SKM-1 (cell line): ENCODE measurements around the gene SPRR2G.
"Not testable (repeated sequence)": the region's sequence is repeated elsewhere in the genome, so short reads cannot be mapped to it uniquely, and the experiment has no call there.

ENCODE experiments used
- DNase-seq: peaks from one replicate; lab custom pipeline; 2025; ENCODE audit not compliant: unreplicated experiment; lab: John Stamatoyannopoulos, UW

Gene SPRR2G

DNA sequence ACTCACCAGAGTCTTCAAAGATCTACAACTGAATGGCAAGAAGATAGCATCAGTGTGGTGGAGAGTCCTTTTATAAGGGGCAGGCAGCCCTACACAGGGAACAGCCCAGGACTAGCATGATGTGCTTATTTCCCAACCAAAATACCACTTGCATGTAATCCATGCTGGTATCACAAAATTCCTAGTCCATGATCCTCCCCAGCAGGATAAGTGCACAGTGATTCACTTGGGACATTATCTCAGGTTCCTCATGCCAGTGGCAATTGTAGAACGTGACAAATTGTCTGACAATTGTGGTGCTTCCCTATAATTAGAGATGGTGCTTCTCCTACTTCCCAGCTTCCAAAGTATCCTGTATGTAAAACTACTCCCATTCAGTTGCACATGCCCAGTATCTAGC is at the start of gene SPRR2G:
Gene SPRR2G (minus strand): TSS at position 45 of the 400 bp plus-strand sequence. CDS start 780 bp downstream, outside the sequence.
- DNase-seq, result no peak

DNA sequence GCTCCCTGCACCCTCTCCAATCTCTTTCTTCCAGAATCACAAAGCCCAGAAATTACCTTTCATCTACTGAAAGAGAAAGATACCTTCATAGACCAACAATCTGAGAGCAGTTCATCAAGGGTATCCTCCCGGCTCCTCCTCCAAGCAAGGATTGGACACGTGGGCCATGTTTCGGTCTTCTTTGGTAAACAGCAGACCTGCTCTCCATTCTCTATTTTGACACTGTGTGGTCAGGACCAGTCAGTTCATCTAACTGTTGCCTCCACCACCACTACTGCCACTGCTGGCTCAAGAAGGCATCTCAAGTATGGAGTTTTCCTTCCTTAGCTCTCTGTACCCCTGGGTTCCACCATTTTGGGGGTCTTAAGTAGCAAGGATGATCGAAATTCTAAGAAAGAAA is 44.5 kb upstream of the SPRR2G start:
- no peak for DNase-seq

DNA sequence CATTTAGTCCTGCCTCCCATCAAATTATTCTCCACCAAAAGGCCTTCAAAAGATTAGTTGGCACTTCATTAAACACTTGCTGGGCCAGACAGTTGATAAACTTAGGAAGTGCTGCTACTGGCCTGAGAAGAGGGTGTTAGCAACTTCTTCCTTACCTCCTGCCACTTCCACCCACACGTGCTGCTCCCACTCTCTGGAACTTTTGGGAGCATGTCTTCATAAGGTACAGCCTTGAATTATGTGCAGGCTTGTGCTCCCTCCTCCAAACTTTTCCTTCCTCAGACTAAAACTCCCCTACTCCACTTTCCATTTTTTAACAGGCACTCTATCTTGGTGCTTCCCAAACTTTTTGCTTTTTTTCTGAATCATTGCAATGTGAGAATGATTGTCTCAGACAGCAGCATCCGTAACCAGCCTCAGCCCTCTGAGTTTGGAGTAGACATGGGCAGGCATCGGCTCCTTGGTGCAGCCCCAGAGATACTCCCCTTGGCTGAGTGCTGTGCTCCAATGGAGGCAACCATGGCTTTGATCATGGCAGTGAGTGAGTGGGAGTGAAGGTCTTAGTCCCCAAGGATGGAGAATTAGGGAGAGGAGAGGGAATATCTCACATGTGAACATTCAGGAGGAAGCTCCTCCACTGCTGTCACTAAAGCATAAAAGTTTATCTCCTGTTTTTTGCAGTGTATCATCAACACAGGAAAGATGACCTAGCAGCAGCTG is 43.8 kb upstream of the SPRR2G start:
- no peak for DNase-seq

DNA sequence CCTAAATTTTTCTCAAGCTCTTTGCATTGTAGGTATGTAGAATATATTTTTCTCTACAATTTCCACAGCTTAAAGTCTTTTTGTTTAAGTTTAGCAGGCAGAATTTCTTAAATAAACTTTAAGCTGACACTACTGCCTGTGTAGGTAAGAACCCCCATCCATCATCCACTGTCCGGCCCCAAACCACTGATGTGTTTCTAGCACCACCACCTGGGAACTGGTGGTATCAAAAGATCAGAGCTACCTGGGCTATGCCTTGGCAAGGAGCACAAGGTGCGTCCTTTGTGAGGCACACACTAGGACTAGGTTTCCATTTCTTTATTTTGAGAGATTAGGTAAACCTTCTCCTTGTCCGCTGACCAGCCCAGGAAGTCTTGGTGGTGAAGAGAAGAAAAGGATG is 42.0 kb upstream of the SPRR2G start:
- no peak for DNase-seq

DNA sequence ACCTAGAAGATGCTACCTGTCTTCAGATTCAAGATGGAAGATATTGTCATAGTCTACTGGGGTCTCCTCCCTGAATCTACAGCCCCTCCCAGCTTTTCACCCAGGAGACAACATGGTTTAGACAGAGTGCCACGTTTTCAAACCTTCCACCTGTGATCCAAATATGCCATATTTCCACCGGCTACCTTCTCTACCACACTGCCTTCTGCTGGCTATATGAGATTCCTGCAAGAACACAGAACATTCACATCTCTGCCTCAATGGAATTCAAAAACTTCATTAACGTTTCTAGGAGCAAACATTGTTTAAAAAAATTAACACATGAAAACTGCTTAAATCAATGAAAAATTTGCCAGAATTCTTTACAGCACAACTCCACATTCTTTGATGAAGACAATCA is 39.7 kb upstream of the SPRR2G start:
- no peak for DNase-seq

DNA sequence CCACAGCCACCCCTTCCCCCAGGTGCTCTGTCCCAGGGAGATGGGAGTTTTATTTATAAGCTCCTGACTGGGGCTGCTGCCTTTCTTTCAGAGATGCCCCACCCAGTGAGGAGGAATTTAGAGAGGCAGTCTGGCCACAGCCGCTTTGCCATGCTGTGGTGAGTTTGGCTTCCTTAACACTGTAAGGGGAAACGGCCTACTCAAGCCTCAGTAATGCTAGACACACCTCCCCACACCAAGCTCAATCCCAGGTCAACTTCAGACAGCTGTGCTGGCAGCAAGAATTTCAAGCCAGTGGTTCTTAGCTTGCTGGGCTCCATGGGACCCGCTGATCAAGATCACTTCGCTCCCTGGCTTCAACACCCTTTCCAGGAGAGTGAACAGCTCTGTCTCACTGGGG is 37.6 kb upstream of the SPRR2G start:
- DNase-seq, result not testable (repeated sequence)

DNA sequence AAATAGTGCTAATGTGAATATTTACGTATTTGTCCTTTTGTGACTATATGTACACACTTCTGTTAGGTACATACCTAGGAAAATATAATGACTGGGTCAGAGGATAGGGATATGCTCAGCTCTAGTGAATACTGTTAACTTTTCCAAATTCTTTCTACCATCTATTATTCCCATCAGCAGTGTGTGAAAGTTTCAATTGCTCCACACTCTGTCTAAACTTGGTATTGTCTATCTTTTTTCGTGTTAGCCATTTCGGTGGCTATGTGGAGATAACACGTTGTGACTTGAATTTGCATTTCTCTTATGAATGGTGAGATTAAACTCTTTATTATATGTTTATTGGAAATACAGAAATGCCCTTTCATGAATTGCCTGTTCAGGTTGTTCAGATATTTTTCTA is 29.9 kb upstream of the SPRR2G start:
- no peak for DNase-seq

DNA sequence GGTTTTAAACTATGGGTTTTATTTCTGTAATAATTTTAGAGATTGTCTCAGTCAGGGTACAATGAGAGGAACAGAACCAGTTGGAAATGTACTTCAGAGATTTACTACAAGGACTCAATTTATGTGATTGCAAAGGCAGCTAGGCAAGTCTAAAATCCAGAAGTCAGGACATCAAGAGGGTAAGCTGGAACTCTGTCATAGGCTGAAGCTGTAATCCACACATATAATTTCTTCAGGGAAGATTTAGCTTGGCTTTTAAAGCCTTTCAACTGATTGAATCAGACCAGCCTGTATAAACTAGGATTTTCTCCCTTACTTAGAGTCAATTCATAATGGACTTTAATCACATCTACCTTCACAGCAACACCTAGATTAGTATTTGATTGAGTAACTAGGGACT is 28.2 kb upstream of the SPRR2G start:
- DNase-seq, result no peak

DNA sequence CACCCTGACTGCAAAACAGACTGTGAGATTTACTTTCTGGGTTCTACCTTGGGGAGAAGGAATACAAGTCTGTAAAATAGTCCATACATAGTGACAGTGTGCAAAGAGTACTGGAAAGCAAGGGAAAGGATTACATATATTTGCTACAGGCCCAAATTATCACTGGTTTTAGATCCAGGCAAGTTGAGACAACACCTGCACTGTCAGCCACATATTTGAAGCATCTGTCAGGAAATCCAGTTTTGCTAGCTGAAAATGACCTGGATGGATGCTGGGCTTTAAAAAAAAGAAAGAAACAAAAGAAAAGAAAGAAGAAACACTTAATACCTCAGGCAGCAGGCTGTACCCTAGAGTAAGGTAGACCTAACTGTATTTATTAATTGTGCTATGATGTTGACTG is 23.9 kb upstream of the SPRR2G start:
- DNase-seq, result no peak

DNA sequence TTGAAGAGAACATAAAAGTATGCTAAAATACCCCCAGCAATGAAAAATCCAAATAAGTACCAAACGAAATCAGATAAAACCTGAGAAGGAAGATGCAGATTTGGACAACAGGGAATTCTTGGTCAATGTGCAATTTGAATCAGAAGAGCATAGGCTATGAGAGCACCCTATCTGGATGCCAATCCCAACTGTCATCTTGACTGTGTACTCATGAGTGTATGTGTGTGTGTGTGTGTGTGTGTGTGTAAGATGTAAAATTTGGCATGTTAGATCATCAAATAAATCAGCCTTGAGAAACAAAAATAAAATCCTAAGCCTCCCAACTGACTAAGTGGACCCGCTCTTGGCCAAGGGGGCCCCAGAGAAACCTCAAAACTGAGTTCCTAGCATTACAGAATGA is 18.0 kb upstream of the SPRR2G start:
- no peak for DNase-seq

DNA sequence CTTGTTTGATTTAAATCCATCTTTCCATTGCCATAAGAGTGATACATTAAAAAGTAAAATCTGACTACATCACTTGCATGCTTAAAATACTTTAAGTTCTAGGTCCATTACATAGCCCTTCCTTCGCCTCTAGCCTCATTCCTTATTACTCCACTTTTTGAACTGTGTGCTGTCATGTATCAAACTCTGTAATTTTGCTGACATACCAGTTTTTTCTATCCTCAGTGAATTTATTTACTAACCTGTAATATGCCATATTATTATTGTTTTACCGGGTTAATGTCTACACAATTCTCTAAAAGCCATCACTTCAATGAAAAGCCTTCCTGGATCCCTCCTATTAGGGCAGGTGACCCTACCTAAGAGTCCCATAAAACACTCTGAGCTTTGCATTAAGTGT is 4.9 kb upstream of the SPRR2G start:
- no peak for DNase-seq

DNA sequence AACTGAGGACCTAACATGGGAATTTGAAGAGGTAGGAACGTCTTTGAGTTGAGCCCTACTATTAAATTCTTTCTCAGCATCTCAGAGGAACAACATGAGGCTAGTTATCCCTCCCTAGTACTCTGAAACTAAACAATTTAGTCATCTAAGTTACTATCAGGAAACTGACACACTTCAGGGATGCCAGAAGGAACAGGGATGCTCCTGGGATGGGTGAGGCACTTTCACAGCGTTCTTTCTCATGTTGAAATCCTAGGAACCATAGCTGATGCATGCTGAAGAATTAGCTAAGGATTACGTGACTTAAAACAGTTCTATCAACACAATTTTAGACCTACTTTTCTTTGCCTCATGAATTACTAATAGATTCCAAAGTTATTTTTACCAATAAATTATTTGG is 1.8 kb upstream of the SPRR2G start:
- DNase-seq, result no peak

DNA sequence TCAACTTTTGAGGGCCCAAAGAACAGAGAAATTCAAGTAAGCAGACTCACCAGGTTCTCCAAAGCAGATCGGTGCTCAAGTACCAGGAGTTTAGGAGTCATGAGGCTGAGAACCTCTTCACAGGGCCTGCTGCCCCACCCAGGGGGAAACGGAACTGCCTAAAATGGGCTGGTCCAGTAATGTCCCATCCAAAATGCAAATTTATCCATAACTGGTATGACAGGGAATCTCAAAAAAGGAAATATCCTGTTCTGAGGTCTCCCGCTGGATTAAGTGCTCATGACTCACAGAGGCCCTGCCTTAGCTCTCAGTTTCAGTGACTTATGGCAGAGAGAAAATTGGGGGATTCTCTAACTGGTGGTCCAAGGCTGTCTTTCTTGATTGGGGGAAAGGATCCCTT is 9.3 kb downstream of the SPRR2G start:
- DNase-seq, result no peak

DNA sequence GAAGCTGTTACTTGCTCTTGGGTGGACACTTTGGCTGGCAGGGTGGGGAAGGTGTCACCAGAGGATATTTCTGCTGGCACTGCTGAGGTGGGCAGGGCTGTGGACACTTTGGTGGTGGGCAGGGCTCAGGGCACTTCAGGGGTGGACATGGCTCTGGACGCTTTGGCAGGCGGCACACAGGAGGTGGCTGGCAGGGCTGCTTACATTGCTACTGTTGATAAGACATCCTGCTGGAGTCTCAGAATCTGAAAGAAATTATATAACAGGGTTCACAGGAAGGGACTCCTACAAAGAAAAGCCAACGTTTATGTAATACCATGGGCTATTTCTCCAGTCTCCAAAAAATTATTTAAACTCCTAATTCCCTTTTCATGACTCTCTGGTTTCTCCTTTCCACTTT is 10.2 kb downstream of the SPRR2G start:
- DNase-seq, result no peak

DNA sequence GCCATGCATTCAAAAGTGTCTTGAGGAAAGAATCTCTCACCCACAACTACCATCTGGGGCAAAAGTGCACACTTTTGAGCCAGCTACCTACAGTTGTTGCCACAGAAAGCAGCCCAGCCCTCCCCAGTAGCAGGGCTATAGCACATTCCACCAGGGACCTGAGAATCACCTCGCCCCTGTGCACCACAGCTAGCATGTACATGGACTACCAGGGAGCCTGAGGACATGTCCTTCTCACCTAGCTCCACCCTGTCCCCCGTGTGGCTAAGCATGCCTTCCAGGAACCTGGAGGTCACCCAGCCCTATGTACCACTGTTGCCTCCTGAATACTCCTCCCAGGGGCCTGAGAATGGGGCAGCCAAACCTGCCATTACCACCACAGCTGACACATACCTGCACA is 16.9 kb downstream of the SPRR2G start:
- no peak for DNase-seq

DNA sequence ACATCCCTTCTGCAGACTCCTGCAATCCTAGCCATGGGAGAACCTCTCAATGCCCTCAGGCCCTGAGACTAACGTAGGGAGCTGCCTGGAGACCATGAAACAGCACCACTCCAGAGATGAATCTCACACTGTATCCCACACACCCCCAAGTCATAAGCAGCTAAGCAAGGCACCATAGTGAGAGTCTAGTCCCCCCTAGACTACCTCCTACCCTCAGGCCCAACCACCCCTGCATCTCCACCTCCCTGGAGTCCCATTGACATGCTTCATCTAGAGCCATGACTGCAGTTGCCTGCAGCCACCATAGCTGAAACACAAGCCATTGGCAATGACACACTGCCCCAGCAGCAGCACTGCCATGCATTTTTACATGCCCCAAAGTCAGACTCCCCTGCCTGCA is 17.4 kb downstream of the SPRR2G start:
- DNase-seq, result no peak

DNA sequence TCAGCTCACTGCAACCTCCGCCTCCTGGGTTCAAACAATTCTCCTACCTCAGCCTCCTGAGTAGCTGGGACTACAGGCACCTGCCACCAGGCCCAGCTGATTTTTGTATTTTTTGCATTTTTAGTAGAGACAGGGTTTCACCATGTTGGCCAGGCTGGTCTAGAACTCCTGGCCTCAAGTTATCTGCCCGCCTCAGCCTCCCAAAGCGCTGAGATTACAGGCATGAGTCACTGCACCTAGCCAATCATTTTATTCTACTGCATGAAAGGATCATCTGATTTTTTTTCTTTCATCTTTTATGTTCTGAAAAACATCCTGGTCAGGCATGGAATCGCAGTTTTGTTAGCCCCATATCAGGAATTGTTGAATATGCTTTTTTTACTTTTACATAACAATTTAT is 22.0 kb downstream of the SPRR2G start:
- DNase-seq, result not testable (repeated sequence)

DNA sequence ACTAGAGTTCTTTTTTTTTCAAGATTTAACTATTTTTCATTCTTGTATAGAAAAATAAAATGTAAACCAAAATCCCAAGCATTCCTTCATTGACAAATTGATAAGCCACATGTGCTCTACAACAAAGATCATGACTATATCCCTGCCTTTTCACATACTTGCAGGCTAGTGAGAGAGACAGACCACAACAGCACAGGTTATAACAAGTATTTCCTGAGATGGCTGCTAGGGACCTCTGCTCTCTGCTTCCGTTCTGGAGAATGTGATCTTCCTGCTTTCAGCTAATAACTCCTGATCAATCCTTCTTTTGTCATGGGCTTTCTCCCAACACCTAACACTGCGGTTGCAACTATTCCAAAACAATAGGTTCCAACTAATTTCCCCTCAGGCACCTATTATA is 23.4 kb downstream of the SPRR2G start:
- no peak for DNase-seq

DNA sequence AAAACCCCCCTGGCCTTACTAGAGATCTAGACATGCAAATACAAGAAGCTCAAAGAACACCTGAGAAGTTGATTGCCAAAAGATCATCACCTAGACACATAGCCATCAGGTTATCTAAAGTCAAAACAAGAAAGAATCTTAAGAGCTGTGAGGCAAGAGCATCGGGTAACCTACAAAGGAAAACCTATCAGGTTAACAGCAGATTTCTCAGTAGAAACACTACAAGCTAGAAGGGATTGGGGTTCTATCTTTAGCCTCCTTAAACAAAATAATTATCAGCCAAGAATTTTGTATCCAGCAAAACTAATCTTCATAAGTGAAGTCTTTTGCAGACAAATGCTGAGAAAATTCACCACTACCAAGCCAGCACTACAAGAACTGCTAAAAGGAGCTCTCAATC is 25.2 kb downstream of the SPRR2G start:
- DNase-seq, result no peak

DNA sequence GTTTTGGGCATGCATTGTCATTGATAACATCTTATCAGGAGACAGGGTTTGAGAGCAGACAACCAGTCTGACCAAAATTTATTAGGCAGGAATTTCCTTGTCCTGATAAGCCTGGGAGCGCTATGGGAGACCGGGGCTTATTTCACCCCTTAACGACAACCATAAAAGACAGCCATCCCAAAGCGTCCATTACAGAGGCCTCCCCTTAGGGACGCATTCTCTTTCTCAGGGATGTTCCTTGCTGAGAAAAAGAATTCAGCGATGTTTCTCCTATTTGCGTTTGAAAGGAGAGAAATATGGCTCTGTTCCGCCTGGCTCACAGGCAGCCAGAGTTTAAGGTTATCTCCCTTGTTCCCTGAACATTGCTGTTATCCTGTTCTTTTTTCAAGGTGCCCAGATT is 26.9 kb downstream of the SPRR2G start:
- DNase-seq, result not testable (repeated sequence)

DNA sequence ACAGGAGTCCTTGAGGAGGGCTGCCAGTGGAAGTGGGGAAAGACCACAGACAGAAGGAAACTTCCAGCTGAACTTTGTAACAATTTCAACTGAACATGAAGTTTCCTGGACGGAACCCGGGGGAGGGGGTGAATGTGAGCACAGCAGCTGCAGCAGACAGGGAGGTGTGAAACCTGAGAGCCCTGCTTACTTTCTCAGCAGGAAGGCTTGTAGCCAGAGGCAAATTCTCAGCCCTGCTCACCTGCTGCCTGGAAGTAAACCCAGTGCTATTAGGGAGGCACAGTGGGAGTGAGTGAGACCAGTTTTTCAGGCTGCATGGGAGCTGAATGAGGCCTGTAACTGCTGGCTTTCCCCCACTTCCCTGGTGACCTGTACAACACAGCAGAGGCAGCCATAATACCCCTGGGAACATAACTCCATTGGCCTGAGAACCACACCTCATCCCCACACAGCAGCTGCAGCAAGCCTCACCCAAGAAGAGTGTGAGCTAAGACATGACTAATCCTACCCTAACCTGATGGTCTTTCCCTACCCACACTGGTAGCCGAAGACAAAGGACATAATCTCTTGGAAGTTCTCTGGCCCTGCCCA is 27.8 kb downstream of the SPRR2G start:
- no peak for DNase-seq

DNA sequence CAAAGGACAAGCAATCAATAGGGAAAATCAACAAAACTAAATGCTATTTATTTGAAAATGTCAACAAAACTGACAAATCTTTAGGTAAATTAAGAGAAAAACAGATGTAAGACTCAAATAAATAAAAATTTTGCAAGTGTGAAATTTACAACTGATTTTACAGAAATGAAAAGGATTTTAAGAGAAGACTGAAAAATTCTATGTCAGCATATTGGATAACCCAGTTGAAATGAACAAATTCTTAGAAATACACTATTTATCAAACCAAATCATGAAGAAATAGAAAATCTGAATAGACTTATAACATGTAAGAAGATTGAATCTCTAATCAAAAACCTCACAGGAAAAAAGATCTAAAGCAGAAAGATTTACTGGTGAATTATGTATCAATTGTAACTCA is 29.7 kb downstream of the SPRR2G start:
- no peak for DNase-seq

DNA sequence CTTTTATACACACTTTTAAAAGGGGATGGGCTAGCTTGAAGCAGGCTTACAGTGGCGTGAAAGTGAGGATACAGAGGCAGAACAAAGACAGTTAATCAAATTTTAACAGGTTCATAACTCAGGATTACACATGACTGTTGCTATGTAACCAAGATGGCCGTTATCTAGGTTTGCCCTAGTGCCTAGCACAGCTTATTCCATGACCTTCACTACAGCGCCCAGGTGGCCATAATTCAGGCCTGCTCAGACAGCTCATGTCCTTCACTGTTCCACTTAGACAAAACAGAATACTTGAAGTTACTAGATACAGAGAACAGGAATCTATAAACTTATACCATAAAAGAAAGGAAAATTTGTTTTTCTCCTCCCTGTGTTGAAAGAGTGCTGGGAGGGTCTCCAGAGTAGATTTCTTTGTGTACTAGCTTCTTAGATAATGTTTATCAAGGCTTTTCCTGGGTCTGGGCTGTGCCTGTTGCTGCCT is 31.2 kb downstream of the SPRR2G start:
- no peak for DNase-seq
